Measurements from ENCODE around the gene LRRC74A. TPM values are rescaled to one million over a fixed set of nuclear protein-coding genes. Genes with fewer than 3 reads are reported as not detected.
"Not testable (repeated sequence)": the region's sequence is repeated elsewhere in the genome, so short reads cannot be mapped to it uniquely, and the experiment has no call there.

The LRRC74A gene
- total RNA-seq, 2 donors from 2014 or later, result not detected

DNA sequence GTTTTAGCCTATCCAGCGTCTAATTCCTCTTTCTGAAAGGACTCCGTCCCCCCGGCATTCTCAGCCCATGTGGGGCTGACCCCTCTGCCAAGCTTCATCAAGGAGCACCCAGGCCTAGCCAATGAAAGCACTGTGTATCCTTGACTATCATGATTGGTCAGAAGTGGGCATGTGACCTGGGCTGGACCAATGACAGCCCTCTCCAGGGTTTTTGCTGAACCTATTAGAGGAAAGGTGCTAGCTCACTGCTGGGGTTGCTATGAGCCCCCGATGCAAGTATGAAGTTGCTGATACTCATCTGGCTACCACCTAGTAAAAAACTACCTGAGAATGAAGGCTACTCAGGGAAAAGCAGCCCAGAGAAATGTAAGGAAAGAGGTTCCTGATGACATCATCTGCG is 68.1 kb downstream of the LRRC74A start:
- intact Hi-C loops (cut with DNase I), result no loop called here
- Histone ChIP-seq H3K4me3 (no peak overlapping the region), H3K9ac (ENCODE audit: low read depth in 2 of 2, low read length in 2 of 2) (no peak overlapping the region), H3K36me3 (no peaks in the 10 kb centered on the region), H3K27ac (no peak overlapping the region), H3K9me3 (no peaks in the 10 kb centered on the region), H3K27me3 (no peaks in the 10 kb centered on the region), H3K4me1 (no peaks in the 10 kb centered on the region)
- no peak for DNase-seq
- TF ChIP-seq, protein P1, sequence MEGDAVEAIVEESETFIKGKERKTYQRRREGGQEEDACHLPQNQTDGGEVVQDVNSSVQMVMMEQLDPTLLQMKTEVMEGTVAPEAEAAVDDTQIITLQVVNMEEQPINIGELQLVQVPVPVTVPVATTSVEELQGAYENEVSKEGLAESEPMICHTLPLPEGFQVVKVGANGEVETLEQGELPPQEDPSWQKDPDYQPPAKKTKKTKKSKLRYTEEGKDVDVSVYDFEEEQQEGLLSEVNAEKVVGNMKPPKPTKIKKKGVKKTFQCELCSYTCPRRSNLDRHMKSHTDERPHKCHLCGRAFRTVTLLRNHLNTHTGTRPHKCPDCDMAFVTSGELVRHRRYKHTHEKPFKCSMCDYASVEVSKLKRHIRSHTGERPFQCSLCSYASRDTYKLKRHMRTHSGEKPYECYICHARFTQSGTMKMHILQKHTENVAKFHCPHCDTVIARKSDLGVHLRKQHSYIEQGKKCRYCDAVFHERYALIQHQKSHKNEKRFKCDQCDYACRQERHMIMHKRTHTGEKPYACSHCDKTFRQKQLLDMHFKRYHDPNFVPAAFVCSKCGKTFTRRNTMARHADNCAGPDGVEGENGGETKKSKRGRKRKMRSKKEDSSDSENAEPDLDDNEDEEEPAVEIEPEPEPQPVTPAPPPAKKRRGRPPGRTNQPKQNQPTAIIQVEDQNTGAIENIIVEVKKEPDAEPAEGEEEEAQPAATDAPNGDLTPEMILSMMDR (IDR thresholded peaks at IDR 0.05), result no peak

DNA sequence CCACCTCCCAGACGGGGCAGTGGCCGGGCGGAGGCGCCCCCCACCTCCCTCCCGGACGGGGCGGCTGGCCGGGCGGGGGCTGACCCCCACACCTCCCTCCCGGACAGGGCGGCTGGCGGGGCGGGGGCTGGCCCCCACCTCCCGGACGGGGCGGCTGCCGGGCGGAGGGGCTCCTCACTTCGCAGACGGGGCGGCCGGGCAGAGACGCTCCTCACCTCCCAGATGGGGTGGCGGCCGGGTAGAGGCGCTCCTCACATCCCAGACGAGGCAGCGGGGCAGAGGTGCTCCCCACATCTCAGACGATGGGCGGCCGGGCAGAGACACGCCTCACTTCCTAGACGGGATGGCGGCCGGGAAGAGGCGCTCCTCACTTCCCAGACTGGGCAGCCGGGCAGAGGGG is 71.8 kb downstream of the LRRC74A start:
- intact Hi-C loops (cut with DNase I); H3K4me3 ChIP-seq; H3K27ac ChIP-seq; H3K4me1 ChIP-seq; DNase-seq; H3K27me3 ChIP-seq; H3K9ac ChIP-seq (ENCODE audit: low read depth in 2 of 2, low read length in 2 of 2); H3K36me3 ChIP-seq; H3K9me3 ChIP-seq: not testable (repeated sequence)

DNA sequence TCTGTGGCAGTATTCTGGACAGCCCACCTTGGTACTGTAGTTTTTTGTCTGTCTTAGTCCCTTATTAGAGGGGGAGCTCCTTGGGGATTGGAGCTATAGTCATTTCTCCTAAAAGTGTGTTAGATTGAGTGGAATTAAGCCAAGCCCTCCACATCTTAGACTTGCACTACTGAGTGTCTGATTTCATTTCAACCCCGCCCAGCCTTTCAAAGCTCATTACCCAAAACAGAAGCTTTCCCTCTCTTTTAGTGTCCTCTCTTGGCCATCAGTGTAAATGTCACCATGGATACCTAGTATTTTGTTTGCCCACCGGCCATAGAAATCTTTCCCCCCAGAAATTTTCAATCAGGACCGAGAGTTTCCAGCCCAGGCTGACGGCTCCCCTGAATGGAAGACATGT is 74.5 kb downstream of the LRRC74A start:
- Histone ChIP-seq H3K36me3 (no peaks in the 10 kb centered on the region), H3K9ac (ENCODE audit: low read depth in 2 of 2, low read length in 2 of 2) (no peak overlapping the region), H3K4me1 (no peaks in the 10 kb centered on the region), H3K9me3 (no peaks in the 10 kb centered on the region), H3K27ac (peak overlapping the region; percentile 22), H3K4me3 (no peak overlapping the region), H3K27me3 (no peaks in the 10 kb centered on the region)
- no peak for DNase-seq
- intact Hi-C loops (cut with DNase I), result no loop called here
- TF ChIP-seq, protein P1 (IDR thresholded peaks at IDR 0.05), result no peak

DNA sequence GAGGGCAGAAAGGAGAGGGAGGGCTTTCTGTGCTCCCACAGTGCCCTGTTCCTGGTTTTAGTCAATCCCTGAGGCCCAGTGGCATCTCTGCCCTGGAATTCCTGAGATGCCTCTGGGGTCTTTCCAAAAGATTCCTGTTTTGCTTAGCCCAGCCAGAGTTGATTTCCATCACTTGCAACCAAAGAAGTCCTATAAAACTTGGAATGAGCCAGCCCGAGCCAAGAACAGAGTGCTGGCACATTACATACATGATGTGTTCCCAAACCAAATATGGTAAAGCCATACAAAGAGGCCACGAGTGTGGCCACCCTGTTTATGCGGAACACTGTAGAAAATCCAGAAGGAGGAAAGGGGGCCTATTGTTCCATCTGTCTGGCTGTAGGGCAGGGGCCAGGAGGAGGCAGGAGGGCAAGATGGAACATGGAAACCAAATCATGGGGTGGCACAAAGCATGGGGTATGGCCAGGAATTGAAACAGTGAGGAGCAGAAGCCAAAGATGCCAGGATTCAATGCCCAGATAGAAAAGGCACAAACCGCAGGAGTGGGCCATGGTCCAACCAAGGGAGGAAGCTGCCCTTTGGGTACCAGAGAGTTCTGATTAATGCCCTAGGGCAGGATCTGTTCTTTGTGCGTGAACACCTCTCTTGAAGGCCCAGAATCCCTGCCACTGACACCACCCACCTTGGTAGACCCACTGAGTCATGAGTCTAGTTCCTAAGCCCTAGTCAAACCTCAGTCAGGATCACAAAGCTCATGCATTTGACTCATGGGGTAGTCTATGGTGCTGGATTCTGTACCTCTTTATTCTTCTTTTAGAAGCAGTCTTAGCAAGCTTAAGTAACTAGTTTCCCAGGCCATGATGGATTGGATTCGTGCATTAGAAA is 75.2 kb downstream of the LRRC74A start:
- Histone ChIP-seq H3K9me3 (no peaks in the 10 kb centered on the region), H3K36me3 (no peaks in the 10 kb centered on the region), H3K9ac (ENCODE audit: low read depth in 2 of 2, low read length in 2 of 2) (no peak overlapping the region), H3K27ac (peak overlapping the region; percentile 22), H3K4me3 (no peak overlapping the region), H3K27me3 (no peaks in the 10 kb centered on the region), H3K4me1 (no peaks in the 10 kb centered on the region)
- TF ChIP-seq, protein P1 (IDR thresholded peaks at IDR 0.05), result no peak
- DNase-seq, result no peak
- intact Hi-C loops (cut with DNase I), result no loop called here

DNA sequence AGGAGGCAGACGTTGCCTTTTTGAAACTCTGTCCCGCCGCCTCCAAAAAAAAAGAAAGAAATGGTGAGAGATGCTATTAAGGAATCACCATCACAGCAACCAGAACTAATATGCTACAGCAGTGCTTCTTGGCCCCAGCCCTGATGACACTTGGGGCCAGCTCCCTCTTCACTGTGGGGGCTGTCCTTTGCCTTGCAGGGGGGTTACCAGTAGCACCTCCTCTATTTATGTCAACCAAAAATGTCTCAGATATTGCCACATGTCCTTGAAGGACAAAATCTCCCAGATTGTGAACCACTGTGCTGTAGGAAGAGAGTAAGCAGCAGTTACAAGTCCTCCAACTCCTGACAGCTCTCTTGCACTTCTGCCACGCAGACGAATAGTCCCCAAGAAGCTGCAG is 76.4 kb downstream of the LRRC74A start:
- Histone ChIP-seq H3K27ac (no peak overlapping the region), H3K9ac (ENCODE audit: low read depth in 2 of 2, low read length in 2 of 2) (no peak overlapping the region)
- DNase-seq, result no peak

More for the DNA sequence above, 76.4 kb downstream of the LRRC74A start:
- TF ChIP-seq, protein P1 (IDR thresholded peaks at IDR 0.05), result no peak
- no peak overlapping the region for H3K4me3 ChIP-seq
- H3K27me3 ChIP-seq, result no peaks in the 10 kb centered on the region
- no peaks in the 10 kb centered on the region for H3K4me1 ChIP-seq
- intact Hi-C loops (cut with DNase I), result no loop called here
- H3K36me3 ChIP-seq, result no peaks in the 10 kb centered on the region
- H3K9me3 ChIP-seq, result no peaks in the 10 kb centered on the region

Data from colonic mucosa (tissue), 4 donors.